ENCODE results near the gene MBNL3. TPM values are rescaled to one million over a fixed set of nuclear protein-coding genes. Genes with fewer than 3 reads are reported as not detected.

The MBNL3 gene
- total RNA-seq, 2 experiments from 2014 or later, result 28.3 to 30.7 TPM

GRCh38 chrX:132489578-132490419 is 961 bp upstream of the MBNL3 start:
- no peaks in the 10 kb centered on the region for H3K27me3 Mint-ChIP-seq
- POLR2A ChIA-PET, result interaction anchor here (1.0 to 2.1 kb wide), 4 partner anchors 9 to 274 kb away, joined by 3 to 15 read pairs (median 4); no protein-coding TSS in a partner anchor
- no peaks in the 10 kb centered on the region for H3K36me3 Mint-ChIP-seq
- peaks cover 24% of the 10 kb centered on the region for H3K4me1 Mint-ChIP-seq
- no peaks in the 10 kb centered on the region for H3K9me3 Mint-ChIP-seq
- DNase-seq, result no peak
- ATAC-seq (ENCODE audit: low read depth), result peak; percentile 50
- H3K27ac Mint-ChIP-seq, result peak overlapping the region; percentile 94
- H3K4me3 Mint-ChIP-seq, result peak overlapping the region; percentile 92

- POLR2A ChIA-PET, result interaction anchor here (0.8 to 1.1 kb wide), 2 partner anchors 14 to 464 kb away, joined by 3 read pairs; no protein-coding TSS in a partner anchor
- Mint-ChIP-seq H3K27me3 (no peaks in the 10 kb centered on the region), H3K36me3 (no peaks in the 10 kb centered on the region)
Observed at GRCh38 chrX:132488180-132488705, 595 bp downstream of the MBNL3 start.

GRCh38 chrX:132486599-132487178 is 2.1 kb downstream of the MBNL3 start:
- DNase-seq, result no peak
- Mint-ChIP-seq H3K27ac (no peak overlapping the region), H3K4me3 (peak overlapping the region; percentile 99), H3K27me3 (no peaks in the 10 kb centered on the region), H3K9me3 (no peaks in the 10 kb centered on the region), H3K36me3 (no peaks in the 10 kb centered on the region), H3K4me1 (peaks cover 29% of the 10 kb centered on the region)
- POLR2A ChIA-PET, result no interaction called here
- no peak for ATAC-seq (ENCODE audit: low read depth)

More at GRCh38 chrX:132488180-132488705, 595 bp downstream of the MBNL3 start:
- H3K9me3 Mint-ChIP-seq, result no peaks in the 10 kb centered on the region
- no peak for ATAC-seq (ENCODE audit: low read depth)
- H3K27ac Mint-ChIP-seq, result peak overlapping the region; percentile 94
- H3K4me1 Mint-ChIP-seq, result peaks cover 27% of the 10 kb centered on the region
- DNase-seq, result no peak
- H3K4me3 Mint-ChIP-seq, result peak overlapping the region; percentile 99

- DNase-seq (no peak), ATAC-seq (ENCODE audit: low read depth) (no peak)
- Mint-ChIP-seq H3K9me3 (no peaks in the 10 kb centered on the region), H3K27me3 (no peaks in the 10 kb centered on the region), H3K4me3 (no peak overlapping the region), H3K27ac (peak overlapping the region; percentile 34), H3K4me1 (peaks cover 36% of the 10 kb centered on the region), H3K36me3 (no peaks in the 10 kb centered on the region)
- POLR2A ChIA-PET, result no interaction called here
Observed at GRCh38 chrX:132483951-132484350, 4.9 kb downstream of the MBNL3 start.

- Mint-ChIP-seq H3K36me3 (no peaks in the 10 kb centered on the region), H3K9me3 (no peaks in the 10 kb centered on the region), H3K27me3 (no peaks in the 10 kb centered on the region), H3K4me3 (no peak overlapping the region), H3K27ac (peak overlapping the region; percentile 34), H3K4me1 (peaks cover 36% of the 10 kb centered on the region)
- DNase-seq (no peak), ATAC-seq (ENCODE audit: low read depth) (no peak)
- POLR2A ChIA-PET, result no interaction called here
Observed at GRCh38 chrX:132483488-132483887, 5.3 kb downstream of the MBNL3 start.

- DNase-seq (no peak), ATAC-seq (ENCODE audit: low read depth) (no peak)
- H3K9me3 Mint-ChIP-seq, result no peaks in the 10 kb centered on the region
- H3K27me3 Mint-ChIP-seq, result no peaks in the 10 kb centered on the region
- no peak overlapping the region for H3K4me3 Mint-ChIP-seq
- H3K4me1 Mint-ChIP-seq, result peaks cover 32% of the 10 kb centered on the region
- H3K36me3 Mint-ChIP-seq, result no peaks in the 10 kb centered on the region
- POLR2A ChIA-PET, result interaction anchor here (1.9 kb wide), 1 partner anchor 265 kb away, joined by 5 read pairs; no protein-coding TSS in a partner anchor
- no peak overlapping the region for H3K27ac Mint-ChIP-seq
Observed at GRCh38 chrX:132482632-132483031, 6.2 kb downstream of the MBNL3 start.

GRCh38 chrX:132481449-132481848 is 7.4 kb downstream of the MBNL3 start:
- H3K9me3 Mint-ChIP-seq, result no peaks in the 10 kb centered on the region
- H3K27ac Mint-ChIP-seq, result peak overlapping the region; percentile 94
- ATAC-seq (ENCODE audit: low read depth) (no peak), DNase-seq (no peak)
- peaks cover 29% of the 10 kb centered on the region for H3K4me1 Mint-ChIP-seq
- H3K36me3 Mint-ChIP-seq, result no peaks in the 10 kb centered on the region
- H3K27me3 Mint-ChIP-seq, result no peaks in the 10 kb centered on the region
- POLR2A ChIA-PET, result interaction anchor here (1.3 to 2.1 kb wide), 3 partner anchors 8 to 264 kb away, joined by 5 to 15 read pairs (median 6); partner anchors contain the start of gene MBNL3
- peak overlapping the region; percentile 79 for H3K4me3 Mint-ChIP-seq

- Mint-ChIP-seq H3K9me3 (no peaks in the 10 kb centered on the region), H3K36me3 (no peaks in the 10 kb centered on the region), H3K27ac (peak overlapping the region; percentile 94), H3K27me3 (no peaks in the 10 kb centered on the region), H3K4me3 (peak overlapping the region; percentile 79), H3K4me1 (peaks cover 26% of the 10 kb centered on the region)
- ATAC-seq (ENCODE audit: low read depth), result peak; percentile 86
- POLR2A ChIA-PET, result interaction anchor here (1.0 to 2.1 kb wide), 4 partner anchors 9 to 496 kb away, joined by 3 to 15 read pairs (median 6); partner anchors contain the start of gene MBNL3
- peak; percentile 36 for DNase-seq
Observed at GRCh38 chrX:132480581-132481203, 8.1 kb downstream of the MBNL3 start.

- no peak for DNase-seq
- no peak for ATAC-seq (ENCODE audit: low read depth)
- no peaks in the 10 kb centered on the region for H3K27me3 Mint-ChIP-seq
- H3K36me3 Mint-ChIP-seq, result no peaks in the 10 kb centered on the region
- H3K4me3 Mint-ChIP-seq, result peak overlapping the region; percentile 14
- no peak overlapping the region for H3K27ac Mint-ChIP-seq
- H3K4me1 Mint-ChIP-seq, result peaks cover 14% of the 10 kb centered on the region
- POLR2A ChIA-PET, result no interaction called here
- H3K9me3 Mint-ChIP-seq, result no peaks in the 10 kb centered on the region
Observed at GRCh38 chrX:132474544-132475248, 14.1 kb downstream of the MBNL3 start.

GRCh38 chrX:132472397-132472796 is 16.4 kb downstream of the MBNL3 start:
- Mint-ChIP-seq H3K36me3 (no peaks in the 10 kb centered on the region), H3K4me1 (peaks cover 14% of the 10 kb centered on the region), H3K9me3 (no peaks in the 10 kb centered on the region), H3K4me3 (no peak overlapping the region), H3K27me3 (no peaks in the 10 kb centered on the region), H3K27ac (no peak overlapping the region)
- POLR2A ChIA-PET, result no interaction called here
- ATAC-seq (ENCODE audit: low read depth) (no peak), DNase-seq (no peak)

GRCh38 chrX:132470831-132471230 is 18.0 kb downstream of the MBNL3 start:
- H3K27me3 Mint-ChIP-seq, result no peaks in the 10 kb centered on the region
- peaks cover 14% of the 10 kb centered on the region for H3K4me1 Mint-ChIP-seq
- H3K36me3 Mint-ChIP-seq, result no peaks in the 10 kb centered on the region
- H3K27ac Mint-ChIP-seq, result no peak overlapping the region
- no peaks in the 10 kb centered on the region for H3K9me3 Mint-ChIP-seq
- no peak overlapping the region for H3K4me3 Mint-ChIP-seq
- ATAC-seq (ENCODE audit: low read depth) (no peak), DNase-seq (no peak)
- POLR2A ChIA-PET, result no interaction called here

- H3K4me1 Mint-ChIP-seq, result peaks cover 9% of the 10 kb centered on the region
- H3K36me3 Mint-ChIP-seq, result no peaks in the 10 kb centered on the region
- no peaks in the 10 kb centered on the region for H3K27me3 Mint-ChIP-seq
- no peaks in the 10 kb centered on the region for H3K9me3 Mint-ChIP-seq
- no peak for ATAC-seq (ENCODE audit: low read depth)
- H3K27ac Mint-ChIP-seq, result no peak overlapping the region
- no peak overlapping the region for H3K4me3 Mint-ChIP-seq
- no peak for DNase-seq
- POLR2A ChIA-PET, result no interaction called here
Observed at GRCh38 chrX:132470179-132470578, 18.7 kb downstream of the MBNL3 start.

GRCh38 chrX:132468454-132468853 is 20.4 kb downstream of the MBNL3 start:
- Mint-ChIP-seq H3K36me3 (no peaks in the 10 kb centered on the region), H3K9me3 (no peaks in the 10 kb centered on the region), H3K27ac (no peak overlapping the region), H3K4me3 (no peak overlapping the region), H3K27me3 (no peaks in the 10 kb centered on the region), H3K4me1 (no peaks in the 10 kb centered on the region)
- DNase-seq (no peak), ATAC-seq (ENCODE audit: low read depth) (no peak)
- POLR2A ChIA-PET, result no interaction called here

Measured in activated naive CD8-positive, alpha-beta T cell treated with anti-CD3 and anti-CD28 coated beads, Interleukin-2, amount 10 ng/mL, durations not matched to agents 7 days and 5 days (primary cell).